OCI-LY1 (cell line): ENCODE measurements around the gene DENND1A.

ENCODE experiments used
- EZH2 ChIP-seq: fragments of 200-600 bp; sonication (generic), shearing (Covaris generic); IDR thresholded peaks from 2 replicates; pipeline ENCODE4 v1.8.0; 2017; ENCODE audit warnings: borderline replicate concordance, mixed run types, mild to moderate bottlenecking, antibody characterized with exemption, low read length, moderate library complexity, mixed read lengths
- TF ChIP-seq, protein P1 (sequence below): fragments of 200-600 bp; sonication (generic), shearing (Covaris generic); IDR thresholded peaks from 2 replicates; pipeline ENCODE4 v1.5.1; 2017; ENCODE audit warnings: mild to moderate bottlenecking, antibody characterized with exemption, low read length, moderate library complexity, mixed read lengths

DNA sequence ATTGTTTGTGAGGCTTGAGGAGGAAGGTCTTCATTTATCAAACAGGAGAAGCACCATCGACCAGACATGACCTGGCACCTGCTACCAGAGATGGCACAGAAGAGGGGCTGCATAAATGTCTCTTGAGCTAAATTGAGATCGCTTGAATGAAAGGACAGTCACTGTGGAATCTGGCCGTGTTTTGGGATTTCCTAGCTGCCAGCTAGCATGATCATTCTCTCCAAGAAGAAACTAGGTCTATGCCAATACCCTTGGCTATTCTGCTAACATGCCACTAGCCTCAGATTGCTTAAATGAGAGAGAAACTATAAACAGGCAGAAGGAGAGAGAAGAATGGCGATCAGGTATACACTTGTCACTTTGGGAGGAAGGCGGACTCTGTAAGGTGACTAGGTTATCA, 324.6 kb downstream of the DENND1A start:
- TF ChIP-seq, protein P1, sequence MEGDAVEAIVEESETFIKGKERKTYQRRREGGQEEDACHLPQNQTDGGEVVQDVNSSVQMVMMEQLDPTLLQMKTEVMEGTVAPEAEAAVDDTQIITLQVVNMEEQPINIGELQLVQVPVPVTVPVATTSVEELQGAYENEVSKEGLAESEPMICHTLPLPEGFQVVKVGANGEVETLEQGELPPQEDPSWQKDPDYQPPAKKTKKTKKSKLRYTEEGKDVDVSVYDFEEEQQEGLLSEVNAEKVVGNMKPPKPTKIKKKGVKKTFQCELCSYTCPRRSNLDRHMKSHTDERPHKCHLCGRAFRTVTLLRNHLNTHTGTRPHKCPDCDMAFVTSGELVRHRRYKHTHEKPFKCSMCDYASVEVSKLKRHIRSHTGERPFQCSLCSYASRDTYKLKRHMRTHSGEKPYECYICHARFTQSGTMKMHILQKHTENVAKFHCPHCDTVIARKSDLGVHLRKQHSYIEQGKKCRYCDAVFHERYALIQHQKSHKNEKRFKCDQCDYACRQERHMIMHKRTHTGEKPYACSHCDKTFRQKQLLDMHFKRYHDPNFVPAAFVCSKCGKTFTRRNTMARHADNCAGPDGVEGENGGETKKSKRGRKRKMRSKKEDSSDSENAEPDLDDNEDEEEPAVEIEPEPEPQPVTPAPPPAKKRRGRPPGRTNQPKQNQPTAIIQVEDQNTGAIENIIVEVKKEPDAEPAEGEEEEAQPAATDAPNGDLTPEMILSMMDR = no peak
- no peak for TF ChIP-seq EZH2
